ENCODE data around the gene THOP1.

The THOP1 gene

GRCh38 chr19:2841855-2842574 is 56.7 kb downstream of the THOP1 start:
- H3K4me3 ChIP-seq (ENCODE audit: low read depth, low read length) = peak overlapping the region; percentile 78
- DNase-seq (ENCODE audit: low read depth) = no peak

DNA sequence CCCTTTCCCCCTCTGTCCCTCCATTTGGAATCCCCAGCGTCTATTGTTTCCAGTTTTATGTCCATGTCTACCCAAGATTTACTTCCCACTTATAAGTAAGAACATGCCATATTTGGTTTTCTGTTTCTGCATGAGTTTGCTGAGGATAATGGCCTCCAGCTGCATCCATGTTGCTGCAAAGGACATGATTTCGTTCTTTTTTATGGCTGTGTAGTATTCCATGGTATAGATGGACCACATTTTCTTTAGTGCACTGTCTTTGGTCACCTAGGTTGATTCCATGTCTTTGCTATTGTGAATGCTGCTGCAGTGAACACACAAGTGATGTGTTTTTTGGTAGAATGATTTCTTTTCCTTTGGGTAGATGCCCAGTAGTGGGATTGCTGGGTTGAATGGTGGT is 59.8 kb downstream of the THOP1 start:
- no peak overlapping the region for H3K4me3 ChIP-seq (ENCODE audit: low read depth, low read length)
- DNase-seq (ENCODE audit: low read depth) = no peak

DNA sequence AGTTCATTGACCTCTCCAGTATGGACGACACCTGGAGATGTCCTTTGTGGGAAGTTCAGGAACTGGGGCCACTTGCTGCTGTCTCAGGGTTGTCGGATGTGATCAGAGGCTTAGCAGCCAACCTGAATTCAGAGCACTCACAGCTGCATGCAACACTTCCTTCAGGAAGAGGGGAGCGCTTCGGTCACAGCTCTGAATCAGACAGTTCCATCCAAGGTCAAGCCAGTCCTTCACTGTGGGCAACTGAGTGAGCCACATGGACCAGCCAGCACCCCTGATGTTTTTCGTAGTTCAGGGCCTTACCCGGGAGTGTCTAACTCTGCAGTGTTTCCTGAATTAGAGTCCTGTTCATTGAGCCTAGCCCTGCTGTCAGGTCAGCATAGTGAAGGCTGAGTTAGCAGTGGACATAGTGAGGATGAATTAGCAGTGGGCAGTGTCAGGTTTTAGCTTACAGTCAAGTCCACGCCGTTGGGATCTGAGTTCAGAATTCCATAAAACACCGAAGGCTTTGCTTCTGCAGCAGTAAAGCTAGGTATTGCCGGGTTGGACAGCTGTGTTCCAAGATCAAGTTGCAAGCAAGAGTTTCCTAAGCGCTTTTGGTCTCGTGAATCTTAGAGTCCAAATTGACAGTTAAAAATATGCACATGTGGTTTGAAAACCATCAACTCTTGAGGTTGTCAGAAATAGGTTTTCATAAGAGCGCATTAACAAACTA is 61.0 kb downstream of the THOP1 start:
- peak; percentile 17 for DNase-seq (ENCODE audit: low read depth)
- H3K4me3 ChIP-seq (ENCODE audit: low read depth, low read length) = no peak overlapping the region

- DNase-seq (ENCODE audit: low read depth) = no peak
- H3K4me3 ChIP-seq (ENCODE audit: low read depth, low read length) = no peak overlapping the region
Observed at GRCh38 chr19:2847507-2847906, 62.2 kb downstream of the THOP1 start.

DNA sequence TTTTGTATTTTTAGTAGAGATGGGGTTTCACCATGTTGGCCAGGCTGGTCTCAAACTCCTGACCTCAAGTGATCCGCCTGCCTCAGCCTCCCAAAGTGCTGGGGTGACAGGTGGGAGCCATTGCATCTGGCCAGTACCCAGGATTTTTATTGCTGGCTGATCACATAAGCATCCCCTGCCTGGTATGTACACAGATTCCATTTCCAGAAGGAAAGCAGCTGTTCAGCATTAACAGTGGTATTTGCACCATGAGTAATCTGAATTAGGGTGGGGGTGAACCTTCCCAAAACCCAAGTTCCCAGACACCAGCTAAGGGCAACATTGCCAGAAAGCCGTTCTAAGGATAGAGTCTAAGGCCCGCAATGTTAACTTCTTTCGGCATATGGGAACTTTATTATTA is 63.3 kb downstream of the THOP1 start:
- peak; percentile 18 for DNase-seq (ENCODE audit: low read depth)
- no peak overlapping the region for H3K4me3 ChIP-seq (ENCODE audit: low read depth, low read length)

- no peak for DNase-seq (ENCODE audit: low read depth)
- no peak overlapping the region for H3K4me3 ChIP-seq (ENCODE audit: low read depth, low read length)
Observed at GRCh38 chr19:2850256-2850925, 65.1 kb downstream of the THOP1 start.

DNA sequence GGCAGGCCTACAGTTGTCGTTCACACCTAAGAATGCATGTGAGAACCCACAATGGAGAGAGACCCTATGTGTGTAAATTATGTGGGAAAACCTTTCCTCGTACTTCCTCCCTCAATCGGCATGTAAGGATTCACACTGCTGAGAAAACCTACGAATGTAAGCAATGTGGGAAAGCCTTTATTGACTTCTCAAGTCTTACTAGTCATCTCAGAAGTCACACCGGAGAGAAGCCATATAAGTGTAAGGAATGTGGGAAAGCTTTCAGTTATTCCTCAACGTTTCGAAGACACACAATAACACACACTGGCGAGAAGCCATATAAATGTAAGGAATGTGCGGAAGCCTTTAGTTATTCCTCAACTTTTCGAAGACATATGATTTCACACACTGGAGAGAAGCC is 67.3 kb downstream of the THOP1 start:
- DNase-seq (ENCODE audit: low read depth) = no peak
- H3K4me3 ChIP-seq (ENCODE audit: low read depth, low read length) = no peak overlapping the region

DNA sequence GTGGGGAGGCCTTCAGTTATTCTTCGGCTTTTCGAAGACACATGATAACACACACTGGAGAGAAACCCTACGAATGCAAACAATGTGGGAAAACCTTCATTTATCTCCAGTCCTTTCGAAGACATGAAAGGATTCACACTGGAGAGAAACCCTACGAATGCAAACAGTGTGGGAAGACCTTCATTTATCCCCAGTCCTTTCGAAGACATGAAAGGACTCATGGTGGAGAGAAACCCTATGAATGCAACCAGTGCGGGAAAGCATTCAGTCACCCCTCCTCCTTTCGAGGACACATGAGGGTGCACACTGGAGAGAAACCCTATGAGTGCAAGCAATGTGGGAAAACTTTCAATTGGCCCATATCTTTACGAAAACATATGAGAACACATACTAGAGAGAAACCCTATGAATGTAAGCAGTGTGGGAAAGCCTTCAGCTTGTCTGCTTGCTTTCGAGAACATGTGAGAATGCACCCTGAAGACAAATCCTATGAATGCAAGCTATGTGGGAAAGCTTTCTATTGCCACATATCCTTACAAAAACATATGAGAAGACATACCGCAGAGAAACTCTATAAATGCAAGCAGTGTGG is 67.8 kb downstream of the THOP1 start:
- H3K4me3 ChIP-seq (ENCODE audit: low read depth, low read length) = no peak overlapping the region
- DNase-seq (ENCODE audit: low read depth) = no peak

- H3K4me3 ChIP-seq (ENCODE audit: low read depth, low read length) = no peak overlapping the region
- no peak for DNase-seq (ENCODE audit: low read depth)
Observed at GRCh38 chr19:2854849-2855248, 69.5 kb downstream of the THOP1 start.

DNA sequence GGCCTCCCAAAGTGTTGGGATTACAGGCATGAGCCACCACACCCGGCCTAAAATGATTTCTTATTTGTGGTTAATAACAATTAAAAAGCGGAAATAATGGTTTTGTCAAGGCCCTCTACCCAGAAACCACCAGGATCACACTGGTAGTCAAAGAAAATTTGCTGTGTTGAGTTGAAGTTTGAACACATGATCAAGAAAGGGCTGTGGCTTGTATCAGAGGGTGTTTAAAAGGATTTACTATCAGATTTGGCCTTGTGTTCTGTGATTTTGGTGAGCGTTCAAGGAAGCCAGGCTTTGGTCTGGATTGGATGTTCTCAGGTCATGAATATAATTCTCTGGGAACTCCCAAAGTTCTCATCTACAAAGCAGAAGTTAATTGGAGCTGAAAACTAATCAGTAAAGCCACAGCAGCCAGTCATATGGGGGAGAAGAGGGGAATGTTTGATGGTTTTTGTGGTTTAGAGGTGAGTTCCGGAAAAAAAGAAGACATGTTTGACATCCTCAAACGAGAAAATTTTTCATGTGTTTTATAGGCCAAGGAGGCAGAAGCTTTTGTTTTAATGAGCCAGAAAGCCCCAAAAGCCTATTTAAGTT is 71.3 kb downstream of the THOP1 start:
- no peak for DNase-seq (ENCODE audit: low read depth)
- no peak overlapping the region for H3K4me3 ChIP-seq (ENCODE audit: low read depth, low read length)

- no peak overlapping the region for H3K4me3 ChIP-seq (ENCODE audit: low read depth, low read length)
- DNase-seq (ENCODE audit: low read depth) = no peak
Observed at GRCh38 chr19:2858864-2859263, 73.6 kb downstream of the THOP1 start.

DNA sequence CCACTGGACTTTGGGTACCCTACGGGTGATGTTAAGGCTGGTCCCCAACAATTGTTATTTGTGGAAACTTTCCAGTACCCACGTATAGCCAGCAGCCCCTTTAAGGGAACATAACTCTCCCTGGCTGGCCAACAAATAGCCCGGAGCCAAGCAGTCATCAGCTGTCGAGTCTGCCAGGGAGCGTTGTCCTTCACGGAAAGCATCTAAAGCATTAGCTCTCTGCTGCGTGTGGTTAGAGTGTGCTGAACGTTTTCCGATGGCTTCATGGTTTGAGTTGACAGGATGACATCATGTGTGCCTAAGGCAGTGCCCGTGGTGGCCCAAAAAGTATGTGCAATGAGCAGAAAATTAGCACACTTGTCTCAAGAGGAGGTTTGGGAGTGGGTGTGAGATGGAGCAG is 78.5 kb downstream of the THOP1 start:
- DNase-seq (ENCODE audit: low read depth) = no peak
- H3K4me3 ChIP-seq (ENCODE audit: low read depth, low read length) = no peak overlapping the region
